Effector memory CD4-positive, alpha-beta T cell (primary cell): Measurements from ENCODE around the gene DNASE2.
"Not testable (repeated sequence)": the region's sequence is repeated elsewhere in the genome, so short reads cannot be mapped to it uniquely, and the experiment has no call there.

Experiments used
- DNase-seq, 3 donors: peaks; one replicate each; pipeline ENCODE4 v3.0.0-alpha.2; 2020
- H3K27ac ChIP-seq: 2 replicates; pipeline ENCODE4 v1.7.0; 2013; ENCODE audit warnings: mild to moderate bottlenecking, low read length, moderate library complexity; ENCODE audit not compliant: insufficient read depth, poor library complexity, severe bottlenecking
- H3K27me3 ChIP-seq: replicated peaks from 2 replicates; pipeline ENCODE4 v1.7.0; 2013; ENCODE audit warnings: mild to moderate bottlenecking, low read length; ENCODE audit not compliant: insufficient read depth, control insufficient read depth, poor library complexity, severe bottlenecking
- H3K36me3 ChIP-seq: 2 replicates; pipeline ENCODE4 v1.7.0; 2013; ENCODE audit warnings: mild to moderate bottlenecking, low read length, moderate library complexity; ENCODE audit not compliant: control insufficient read depth, insufficient read depth
- H3K4me1 ChIP-seq: 2 replicates; pipeline ENCODE4 v1.7.0; 2013; ENCODE audit warnings: low read length, mild to moderate bottlenecking; ENCODE audit not compliant: control insufficient read depth, insufficient read depth, poor library complexity, severe bottlenecking
- H3K4me3 ChIP-seq: 2 replicates; pipeline ENCODE4 v1.7.0; 2013; ENCODE audit warnings: low read length, low read depth, mild to moderate bottlenecking; ENCODE audit not compliant: insufficient read depth, poor library complexity, severe bottlenecking
- H3K9me3 ChIP-seq: 2 replicates; pipeline ENCODE4 v1.7.0; 2013; ENCODE audit warnings: mild to moderate bottlenecking, low read length, moderate library complexity; ENCODE audit not compliant: control insufficient read depth

Gene DNASE2

GRCh38 chr19:12912571-12912970 lies 31.3 kb upstream of the DNASE2 start:
- H3K4me3 ChIP-seq, result no peak overlapping the region
- DNase-seq, result no peak
- H3K4me1 ChIP-seq, result peaks cover 14% of the 10 kb centered on the region
- no peaks in the 10 kb centered on the region for H3K36me3 ChIP-seq
- no peaks in the 10 kb centered on the region for H3K9me3 ChIP-seq
- no peak overlapping the region for H3K27ac ChIP-seq
- no peaks in the 10 kb centered on the region for H3K27me3 ChIP-seq

GRCh38 chr19:12907166-12907565 lies 25.9 kb upstream of the DNASE2 start:
- Histone ChIP-seq H3K27me3 (no peaks in the 10 kb centered on the region), H3K9me3 (no peaks in the 10 kb centered on the region), H3K36me3 (no peaks in the 10 kb centered on the region), H3K4me1 (no peaks in the 10 kb centered on the region), H3K4me3 (no peak overlapping the region), H3K27ac (no peak overlapping the region)
- no peak for DNase-seq

- DNase-seq, result no peak
- no peak overlapping the region for H3K27ac ChIP-seq
Observed at GRCh38 chr19:12899891-12900518, 18.8 kb upstream of the DNASE2 start.

GRCh38 chr19:12896460-12896859 lies 15.2 kb upstream of the DNASE2 start:
- Histone ChIP-seq H3K27me3 (no peaks in the 10 kb centered on the region), H3K4me1 (peaks cover 6% of the 10 kb centered on the region), H3K36me3 (peaks cover 46% of the 10 kb centered on the region), H3K9me3 (no peaks in the 10 kb centered on the region), H3K27ac (no peak overlapping the region), H3K4me3 (no peak overlapping the region)
- DNase-seq, result no peak

More at GRCh38 chr19:12899891-12900518, 18.8 kb upstream of the DNASE2 start:
- Histone ChIP-seq H3K36me3 (peaks cover 35% of the 10 kb centered on the region), H3K9me3 (no peaks in the 10 kb centered on the region), H3K27me3 (no peaks in the 10 kb centered on the region), H3K4me3 (no peak overlapping the region), H3K4me1 (no peaks in the 10 kb centered on the region)

GRCh38 chr19:12893582-12893981 lies 12.3 kb upstream of the DNASE2 start:
- peaks cover 9% of the 10 kb centered on the region for H3K4me1 ChIP-seq
- no peaks in the 10 kb centered on the region for H3K27me3 ChIP-seq
- no peaks in the 10 kb centered on the region for H3K9me3 ChIP-seq
- no peak for DNase-seq
- H3K4me3 ChIP-seq, result no peak overlapping the region
- H3K36me3 ChIP-seq, result peaks cover 31% of the 10 kb centered on the region
- H3K27ac ChIP-seq, result no peak overlapping the region

- DNase-seq, result no peak
- H3K9me3 ChIP-seq, result no peaks in the 10 kb centered on the region
- H3K4me1 ChIP-seq, result peaks cover 9% of the 10 kb centered on the region
- H3K27ac ChIP-seq, result peak overlapping the region; percentile 56
- H3K4me3 ChIP-seq, result peak overlapping the region; percentile 56
- peaks cover 17% of the 10 kb centered on the region for H3K36me3 ChIP-seq
- no peaks in the 10 kb centered on the region for H3K27me3 ChIP-seq
Observed at GRCh38 chr19:12891553-12892021, 10.3 kb upstream of the DNASE2 start.

GRCh38 chr19:12890787-12891552 lies 9.7 kb upstream of the DNASE2 start, which contains the start of gene GCDH:
GCDH (plus strand) TSS chr19:12891160; CDS start chr19:12891305, 145 bp downstream.
- H3K4me1 ChIP-seq, result peaks cover 9% of the 10 kb centered on the region
- peak within 1 kb of the TSS; percentile 56 for H3K27ac ChIP-seq
- peak within 1 kb of the TSS; percentile 56 for H3K4me3 ChIP-seq
- peaks cover 12% of the 10 kb centered on the region for H3K36me3 ChIP-seq
- peak; percentile 91 to 96 (median 95) for DNase-seq
- H3K9me3 ChIP-seq, result no peaks in the 10 kb centered on the region
- H3K27me3 ChIP-seq, result no peaks in the 10 kb centered on the region

GRCh38 chr19:12890299-12890786 lies 9.1 kb upstream of the DNASE2 start:
- DNase-seq, H3K9me3 ChIP-seq, H3K4me3 ChIP-seq, H3K27me3 ChIP-seq: not testable (repeated sequence)
- Histone ChIP-seq H3K36me3 (peaks cover 10% of the 10 kb centered on the region), H3K27ac (peak overlapping the region; percentile 56), H3K4me1 (peaks cover 15% of the 10 kb centered on the region)

GRCh38 chr19:12888006-12888603 lies 6.9 kb upstream of the DNASE2 start:
- Histone ChIP-seq H3K27ac (no peak overlapping the region), H3K9me3 (peaks cover 3% of the 10 kb centered on the region), H3K27me3 (no peaks in the 10 kb centered on the region), H3K4me1 (peaks cover 16% of the 10 kb centered on the region), H3K4me3 (no peak overlapping the region), H3K36me3 (no peaks in the 10 kb centered on the region)
- DNase-seq, result no peak
